ENCODE results near the gene IL1R1.

Gene IL1R1

GRCh38 chr2:102194609-102195268 lies 52.2 kb downstream of the IL1R1 start:
- Histone ChIP-seq H3K27me3 (ENCODE audit: insufficient read depth, insufficient read length) (no peaks in the 10 kb centered on the region), H3K4me3 (ENCODE audit: insufficient read length, low read depth) (no peak overlapping the region), H3K4me1 (ENCODE audit: insufficient read depth, insufficient read length) (no peaks in the 10 kb centered on the region), H3K36me3 (ENCODE audit: insufficient read depth, insufficient read length, low read length) (no peaks in the 10 kb centered on the region), H3K9me3 (ENCODE audit: insufficient read depth, low read length) (no peaks in the 10 kb centered on the region), H3K9ac (ENCODE audit: insufficient read length, low read depth) (no peak overlapping the region)
- DNase-seq (ENCODE audit: low read depth, low spot score) = no peak
- TF ChIP-seq ZNF274 (IDR thresholded peaks at IDR 0.05; ENCODE audit: low read depth, low read length) = no peak
- no peak for TF ChIP-seq YY1 (IDR thresholded peaks at IDR 0.05; ENCODE audit: insufficient read depth, insufficient read length)
- TF ChIP-seq SUZ12 (IDR thresholded peaks at IDR 0.05; ENCODE audit: extremely low read depth, insufficient read depth, insufficient read length) = no peak

- Histone ChIP-seq H3K27me3 (ENCODE audit: insufficient read depth, insufficient read length) (no peaks in the 10 kb centered on the region), H3K9ac (ENCODE audit: insufficient read length, low read depth) (no peak overlapping the region), H3K9me3 (ENCODE audit: insufficient read depth, low read length) (no peaks in the 10 kb centered on the region), H3K4me1 (ENCODE audit: insufficient read depth, insufficient read length) (no peaks in the 10 kb centered on the region), H3K4me3 (ENCODE audit: insufficient read length, low read depth) (no peak overlapping the region), H3K36me3 (ENCODE audit: insufficient read depth, insufficient read length, low read length) (no peaks in the 10 kb centered on the region)
- no peak for TF ChIP-seq ZNF274 (IDR thresholded peaks at IDR 0.05; ENCODE audit: low read depth, low read length)
- TF ChIP-seq YY1 (IDR thresholded peaks at IDR 0.05; ENCODE audit: insufficient read depth, insufficient read length) = no peak
- TF ChIP-seq SUZ12 (IDR thresholded peaks at IDR 0.05; ENCODE audit: extremely low read depth, insufficient read depth, insufficient read length) = no peak
- no peak for DNase-seq (ENCODE audit: low read depth, low spot score)
Measured at GRCh38 chr2:102197389-102198137, 55.0 kb downstream of the IL1R1 start.

- Histone ChIP-seq H3K27me3 (ENCODE audit: insufficient read depth, insufficient read length) (no peaks in the 10 kb centered on the region), H3K4me3 (ENCODE audit: insufficient read length, low read depth) (no peak overlapping the region), H3K9me3 (ENCODE audit: insufficient read depth, low read length) (no peaks in the 10 kb centered on the region), H3K4me1 (ENCODE audit: insufficient read depth, insufficient read length) (no peaks in the 10 kb centered on the region), H3K9ac (ENCODE audit: insufficient read length, low read depth) (no peak overlapping the region), H3K36me3 (ENCODE audit: insufficient read depth, insufficient read length, low read length) (no peaks in the 10 kb centered on the region)
- no peak for TF ChIP-seq YY1 (IDR thresholded peaks at IDR 0.05; ENCODE audit: insufficient read depth, insufficient read length)
- TF ChIP-seq SUZ12 (IDR thresholded peaks at IDR 0.05; ENCODE audit: extremely low read depth, insufficient read depth, insufficient read length) = no peak
- no peak for TF ChIP-seq ZNF274 (IDR thresholded peaks at IDR 0.05; ENCODE audit: low read depth, low read length)
- DNase-seq (ENCODE audit: low read depth, low spot score) = peak; percentile 18
Measured at GRCh38 chr2:102200539-102200938, 58.0 kb downstream of the IL1R1 start.

GRCh38 chr2:102204638-102205037 lies 62.1 kb downstream of the IL1R1 start:
- DNase-seq (ENCODE audit: low read depth, low spot score) = no peak
- Histone ChIP-seq H3K27me3 (ENCODE audit: insufficient read depth, insufficient read length) (no peaks in the 10 kb centered on the region), H3K9ac (ENCODE audit: insufficient read length, low read depth) (no peak overlapping the region), H3K36me3 (ENCODE audit: insufficient read depth, insufficient read length, low read length) (no peaks in the 10 kb centered on the region), H3K4me1 (ENCODE audit: insufficient read depth, insufficient read length) (no peaks in the 10 kb centered on the region), H3K9me3 (ENCODE audit: insufficient read depth, low read length) (no peaks in the 10 kb centered on the region), H3K4me3 (ENCODE audit: insufficient read length, low read depth) (no peak overlapping the region)
- no peak for TF ChIP-seq SUZ12 (IDR thresholded peaks at IDR 0.05; ENCODE audit: extremely low read depth, insufficient read depth, insufficient read length)
- TF ChIP-seq ZNF274 (IDR thresholded peaks at IDR 0.05; ENCODE audit: low read depth, low read length) = no peak
- TF ChIP-seq YY1 (IDR thresholded peaks at IDR 0.05; ENCODE audit: insufficient read depth, insufficient read length) = no peak

GRCh38 chr2:102206666-102207341 lies 64.3 kb downstream of the IL1R1 start:
- no peak for DNase-seq (ENCODE audit: low read depth, low spot score)
- Histone ChIP-seq H3K9me3 (ENCODE audit: insufficient read depth, low read length) (no peaks in the 10 kb centered on the region), H3K27me3 (ENCODE audit: insufficient read depth, insufficient read length) (no peaks in the 10 kb centered on the region), H3K36me3 (ENCODE audit: insufficient read depth, insufficient read length, low read length) (no peaks in the 10 kb centered on the region), H3K9ac (ENCODE audit: insufficient read length, low read depth) (no peak overlapping the region), H3K4me3 (ENCODE audit: insufficient read length, low read depth) (no peak overlapping the region), H3K4me1 (ENCODE audit: insufficient read depth, insufficient read length) (no peaks in the 10 kb centered on the region)
- TF ChIP-seq YY1 (IDR thresholded peaks at IDR 0.05; ENCODE audit: insufficient read depth, insufficient read length) (no peak), SUZ12 (IDR thresholded peaks at IDR 0.05; ENCODE audit: extremely low read depth, insufficient read depth, insufficient read length) (no peak), ZNF274 (IDR thresholded peaks at IDR 0.05; ENCODE audit: low read depth, low read length) (no peak)

- DNase-seq (ENCODE audit: low read depth, low spot score) = no peak
- Histone ChIP-seq H3K27me3 (ENCODE audit: insufficient read depth, insufficient read length) (no peaks in the 10 kb centered on the region), H3K36me3 (ENCODE audit: insufficient read depth, insufficient read length, low read length) (no peaks in the 10 kb centered on the region), H3K9me3 (ENCODE audit: insufficient read depth, low read length) (no peaks in the 10 kb centered on the region), H3K4me1 (ENCODE audit: insufficient read depth, insufficient read length) (no peaks in the 10 kb centered on the region), H3K9ac (ENCODE audit: insufficient read length, low read depth) (no peak overlapping the region), H3K4me3 (ENCODE audit: insufficient read length, low read depth) (no peak overlapping the region)
- TF ChIP-seq SUZ12 (IDR thresholded peaks at IDR 0.05; ENCODE audit: extremely low read depth, insufficient read depth, insufficient read length) = no peak
- TF ChIP-seq ZNF274 (IDR thresholded peaks at IDR 0.05; ENCODE audit: low read depth, low read length) = no peak
- no peak for TF ChIP-seq YY1 (IDR thresholded peaks at IDR 0.05; ENCODE audit: insufficient read depth, insufficient read length)
Measured at GRCh38 chr2:102208774-102209173, 66.2 kb downstream of the IL1R1 start.

GRCh38 chr2:102209474-102209873 lies 66.9 kb downstream of the IL1R1 start:
- DNase-seq (ENCODE audit: low read depth, low spot score) = no peak
- H3K4me1 ChIP-seq (ENCODE audit: insufficient read depth, insufficient read length) = no peaks in the 10 kb centered on the region
- H3K27me3 ChIP-seq (ENCODE audit: insufficient read depth, insufficient read length) = no peaks in the 10 kb centered on the region
- TF ChIP-seq YY1 (IDR thresholded peaks at IDR 0.05; ENCODE audit: insufficient read depth, insufficient read length) (no peak), SUZ12 (IDR thresholded peaks at IDR 0.05; ENCODE audit: extremely low read depth, insufficient read depth, insufficient read length) (no peak), ZNF274 (IDR thresholded peaks at IDR 0.05; ENCODE audit: low read depth, low read length) (no peak)
- H3K4me3 ChIP-seq (ENCODE audit: insufficient read length, low read depth) = no peak overlapping the region
- H3K9me3 ChIP-seq (ENCODE audit: insufficient read depth, low read length) = no peaks in the 10 kb centered on the region
- no peak overlapping the region for H3K9ac ChIP-seq (ENCODE audit: insufficient read length, low read depth)
- no peaks in the 10 kb centered on the region for H3K36me3 ChIP-seq (ENCODE audit: insufficient read depth, insufficient read length, low read length)
